GM12891 (cell line): ENCODE data around the gene FAF2.
"Not testable (repeated sequence)": the region's sequence is repeated elsewhere in the genome, so short reads cannot be mapped to it uniquely, and the experiment has no call there.

Experiments used
- POLR2A ChIP-seq: IDR thresholded peaks from 2 replicates; pipeline ENCODE4 v1.6.1; 2011; ENCODE audit warnings: low read depth, low read length, control low read depth
- POLR2AphosphoS5 ChIP-seq: IDR thresholded peaks from 2 replicates; pipeline ENCODE4 v1.6.1; 2011; ENCODE audit warnings: low read depth, low read length, control low read depth

GRCh38 chr5:176408252-176408573 is 40.0 kb upstream of the FAF2 start:
- not testable (repeated sequence) for TF ChIP-seq POLR2A, POLR2AphosphoS5
